HepG2 (cell line): ENCODE results near the gene CNP. TPM values are rescaled to one million over a fixed set of nuclear protein-coding genes. Genes with fewer than 3 reads are reported as not detected.

Source experiments
- ATAC-seq: fragments of 200-7000 bp; cut with Tn5 transposase; 3 replicates; pipeline ENCODE4 v1.9.1; 2020; ENCODE audit warnings: mild to moderate bottlenecking, moderate library complexity
- BruUV-seq: library from RNA; stranded (reverse); fragments of 400-500 nt; replicated peaks from 2 replicates; lab custom pipeline; 2021; lab: Mats Ljungman, UMichigan
- CTCF ChIA-PET: fragments of 300-600 bp; formaldehyde crosslinking; extraction: SDS; loops from one replicate; lab custom pipeline; 2021; ENCODE audit warnings: low total read pairs, inconsistent platforms, low intra/inter-chr PET ratio; lab: Yijun Ruan, JAX
- POLR2A ChIA-PET: fragments of 350-600 bp; sonication (Branson Sonifier 250); formaldehyde crosslinking; loops from one replicate; lab custom pipeline; 2020; ENCODE audit warnings: antibody characterized with exemption, inconsistent platforms; lab: Yijun Ruan, JAX
- DNase-seq: peaks from one replicate; pipeline ENCODE4 v3.0.0-alpha.2; 2015; ENCODE audit warnings: low spot score
- FAIRE-seq: peaks from 3 replicates; lab custom pipeline; 2011; peaks lifted over from hg19 to GRCh38; lab: Jason Lieb, UNC
- H2AFZ ChIP-seq: one replicate; pipeline ENCODE4 v1.6.1; 2011; ENCODE audit warnings: low read length, inconsistent platforms
- H3K27ac ChIP-seq: fragments of 300-600 bp; 3 replicates; pipeline ENCODE4 v1.8.0; 2011; ENCODE audit warnings: mixed run types, mild to moderate bottlenecking, mixed read lengths, low read length, inconsistent platforms; ENCODE audit not compliant: insufficient read depth; ENCODE audit errors: extremely low read length
- H3K27me3 ChIP-seq, 2 experiments: fragments of 200-600 bp in 1 of 2; 2 replicates in 1 of 2; 3 replicates in 1 of 2; pipeline versions ENCODE4 v1.6.0 to v1.8.0; 2011; ENCODE audit warnings: low read length in 2 of 2, mild to moderate bottlenecking in 2 of 2, moderate library complexity in 2 of 2, inconsistent platforms in 1 of 2; ENCODE audit not compliant: insufficient read depth in 2 of 2, control insufficient read depth in 1 of 2
- H3K36me3 ChIP-seq, 2 experiments: fragments of 200-600 bp in 1 of 2; replicated peaks in 1 of 2; 2 replicates in 1 of 2; 3 replicates in 1 of 2; pipeline versions ENCODE4 v1.5.1 to v1.8.0; 2011; ENCODE audit warnings: low read length in 2 of 2, inconsistent platforms in 1 of 2; ENCODE audit not compliant: insufficient read depth in 2 of 2, control insufficient read depth in 1 of 2
- H3K4me1 ChIP-seq: 2 replicates; pipeline ENCODE4 v1.5.1; 2012; ENCODE audit warnings: low read length, inconsistent platforms; ENCODE audit not compliant: insufficient read depth
- H3K4me2 ChIP-seq: 2 replicates; pipeline ENCODE4 v1.6.0; 2011; ENCODE audit warnings: low read depth, low read length, inconsistent platforms
- H3K4me3 ChIP-seq, 3 experiments: fragments of 200-600 bp in 1 of 3; sonication (generic), shearing (Covaris generic) in 1 of 3; replicated peaks in 1 of 3; 2 replicates each; pipeline ENCODE4 v1.5.1; 2011 to 2016; ENCODE audit warnings: low read length in 3 of 3, inconsistent platforms in 2 of 3, low read depth in 2 of 3, mild to moderate bottlenecking in 2 of 3, control low read depth in 1 of 3, mixed read lengths in 1 of 3; ENCODE audit not compliant: insufficient read depth in 1 of 3
- H3K79me2 ChIP-seq: one replicate; pipeline ENCODE4 v1.6.1; 2011; ENCODE audit warnings: low read length, inconsistent platforms; ENCODE audit not compliant: insufficient read depth
- H3K9ac ChIP-seq: 2 replicates; pipeline ENCODE4 v1.6.0; 2011; ENCODE audit warnings: mild to moderate bottlenecking, low read depth, low read length, inconsistent platforms; ENCODE audit not compliant: insufficient read depth
- H3K9me3 ChIP-seq: 2 replicates; pipeline ENCODE4 v1.5.1; 2012; ENCODE audit warnings: mild to moderate bottlenecking, low read length
- H4K20me1 ChIP-seq: 2 replicates; pipeline ENCODE4 v1.6.0; 2011; ENCODE audit warnings: inconsistent platforms, mild to moderate bottlenecking, low read length, moderate library complexity; ENCODE audit not compliant: insufficient read depth
- MED13 ChIP-seq: sonication (generic); formaldehyde crosslinking; IDR thresholded peaks from 2 replicates; pipeline ENCODE4 v1.5.0; 2020; ENCODE audit warnings: missing genetic modification reagents
- PHF20 ChIP-seq: sonication (generic); formaldehyde crosslinking; IDR thresholded peaks from 2 replicates; pipeline ENCODE4 v1.5.0; 2020; ENCODE audit warnings: mild to moderate bottlenecking, missing genetic modification reagents
- SOX13 ChIP-seq, 3 experiments: fragments of 450-650 bp in 1 of 3; sonication (generic) in 1 of 3; formaldehyde crosslinking in 1 of 3; IDR thresholded peaks in 2 of 3; conservative IDR thresholded peaks in 1 of 3; 2 replicates each; pipeline versions ENCODE4 v1.5.0 to v1.6.1; 2016 to 2020; ENCODE audit warnings: antibody characterized with exemption in 1 of 3, mild to moderate bottlenecking in 1 of 3, missing compliant biosample characterization in 1 of 3, missing genetic modification reagents in 1 of 3, moderate library complexity in 1 of 3
- TBX2 ChIP-seq: sonication (generic); formaldehyde crosslinking; IDR thresholded peaks from 2 replicates; pipeline ENCODE4 v1.5.0; 2020; ENCODE audit warnings: missing genetic modification reagents, mild to moderate bottlenecking, borderline replicate concordance
- THAP11 ChIP-seq: IDR thresholded peaks from 2 replicates; pipeline ENCODE4 v1.6.1; 2016; ENCODE audit warnings: missing biosample characterization, missing genetic modification reagents
- ZNF138 ChIP-seq: sonication (generic); formaldehyde crosslinking; IDR thresholded peaks from 2 replicates; pipeline ENCODE4 v1.5.0; 2020; ENCODE audit warnings: mild to moderate bottlenecking, low read depth, missing genetic modification reagents
- ZNF180 ChIP-seq: sonication (generic); formaldehyde crosslinking; IDR thresholded peaks from 2 replicates; pipeline ENCODE4 v1.4.0; 2020; ENCODE audit warnings: low read depth, missing genetic modification reagents, borderline replicate concordance
- WGBS: methylation state at CpG from one replicate; pipeline ENCODE4 v1.1.6; 2017; ENCODE audit warnings: low lambda C conversion rate; 5-methylcytosine and 5-hydroxymethylcytosine counted together
- in situ Hi-C: cut with HindIII; loops from 2 replicates; pipeline ENCODE4 v1.10.0; 2017; ENCODE audit warnings: low pct_unique_long_range_greater_than_20kb; ENCODE audit not compliant: extremely low pct_ligation_motif_present
- intact Hi-C: fragments of 100-400 bp; cut with micrococcal nuclease; formaldehyde crosslinking; loops from one replicate; pipeline ENCODE4 v1.10.0; 2022; ENCODE audit not compliant: unreplicated experiment
- polyA plus RNA-seq, 8 experiments: library from polyadenylated mRNA; depleted of rRNA in 3 of 8; stranded (reverse) in 7 of 8; unstranded in 1 of 8; fragments of >200 nt; fragmentation: Illumina TruSeq in 4 of 8; extraction: Trizol in 4 of 8; gene quantifications; 2 replicates each; pipeline versions ENCODE4 v1.2.1 to v1.2.3, GENCODE V29; 2011 to 2016; ENCODE audit warnings: low read depth in 4 of 8, missing spikeins in 1 of 8, mixed read lengths in 1 of 8; ENCODE audit not compliant: insufficient read depth in 1 of 8
- total RNA-seq, 5 experiments: library from RNA; depleted of rRNA; stranded (reverse); fragments of >200 nt; fragmentation: Illumina TruSeq; extraction: Trizol; gene quantifications; 2 replicates each; pipeline ENCODE4 v1.2.3, GENCODE V29; 2016; ENCODE audit warnings: low read depth in 1 of 5
- TF ChIP-seq, protein P1 (sequence below): sonication (generic); formaldehyde crosslinking; IDR thresholded peaks from 2 replicates; pipeline ENCODE4 v1.9.0; 2021; ENCODE audit warnings: mild to moderate bottlenecking, missing genetic modification reagents

The CNP gene
- total and polyA plus RNA-seq, 2 of the 13 experiments (the other 11 are each of a cell fraction or from before 2014, with no cell fraction given): 97.2 to 161 TPM

DNA sequence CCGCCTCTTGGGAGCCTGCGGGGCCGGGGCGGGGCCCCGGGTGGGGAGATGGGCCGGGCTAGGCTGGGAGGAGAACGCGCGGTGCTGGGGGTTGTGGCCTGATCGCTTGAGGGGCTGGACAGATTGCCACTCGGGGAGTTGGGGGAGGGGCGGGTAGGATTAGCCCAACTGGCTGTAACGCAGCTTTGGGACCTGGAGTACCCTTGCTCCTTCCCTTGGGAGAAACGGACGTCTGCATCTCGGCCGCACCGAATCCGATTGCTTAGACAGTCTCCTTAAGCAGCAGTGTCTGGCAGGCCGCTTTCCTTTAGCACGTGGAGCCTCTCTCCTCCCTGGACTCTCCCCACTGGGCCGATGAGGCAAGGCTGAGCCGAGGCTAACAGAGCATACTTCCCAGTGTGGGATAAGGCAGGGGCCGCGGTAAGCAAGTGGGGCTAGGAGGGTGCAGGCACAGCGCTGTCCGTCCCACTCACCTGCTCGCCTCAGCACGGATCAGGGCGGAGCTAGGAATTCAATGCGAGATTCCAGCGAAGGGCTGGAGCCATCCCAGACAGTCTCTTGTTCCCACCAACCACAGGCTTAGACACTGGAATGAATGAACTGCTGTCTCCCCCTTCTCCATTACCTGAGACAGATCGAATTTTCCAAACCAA lies 47.3 kb upstream of the CNP start:
- H3K9me3 ChIP-seq: no peaks in the 10 kb centered on the region
- peak overlapping the region; percentile 79 for H3K9ac ChIP-seq
- DNase-seq: peak; percentile 65
- H3K27ac ChIP-seq: peak overlapping the region; percentile 81
- CTCF ChIA-PET: interaction anchor here (0.8 kb wide), 1 partner anchor 40 kb away, joined by 3 read pairs; no protein-coding TSS in a partner anchor
- H3K36me3 ChIP-seq: peaks cover 0 to under 1% of the 10 kb centered on the region in 2 experiments; a peak in 1 of 5 replicates
- peak; percentile 66 for FAIRE-seq
- no peaks in the 10 kb centered on the region; a peak in 1 of 5 replicates for H3K27me3 ChIP-seq
- POLR2A ChIA-PET: interaction anchor here (0.6 to 4.3 kb wide), 18 partner anchors 11 to 230 kb away, joined by 3 to 72 read pairs (median 8); partner anchors contain the start of genes CNP, DNAJC7, EIF1 and FKBP10
- H3K4me3 ChIP-seq: peak overlapping the region; percentile 67 to 98 (median 96)
- intact Hi-C loops: loop anchor here (5.0 kb wide), 1 partner anchor 38 kb away; no protein-coding TSS in a partner anchor
- H2AFZ ChIP-seq: peak overlapping the region; percentile 45
- in situ Hi-C loops: no loop called here
- H3K79me2 ChIP-seq: peaks cover 42% of the 10 kb centered on the region
- H3K4me2 ChIP-seq: peak overlapping the region; percentile 98
- ATAC-seq: peak; percentile 73
- peaks cover 64% of the 10 kb centered on the region for H3K4me1 ChIP-seq
- WGBS: 3% methylated on average over 16 of the region's 33 CpGs
- peaks cover 28% of the 10 kb centered on the region for H4K20me1 ChIP-seq
- BruUV-seq: TSS peak; percentile 97
- TF ChIP-seq PHF20 (CRISPR knock-in tag): 0 out of 2 replicates have a peak, but pooled peaks have one; percentile 48
- no peak for TF ChIP-seq SOX13 (IDR thresholded peaks at IDR 0.05)
- no peak; a peak in 1 of 4 replicates for TF ChIP-seq SOX13 (CRISPR knock-in tag; conservative IDR thresholded peaks at IDR 0.05 in 1 of 2, IDR thresholded peaks at IDR 0.05 in 1 of 2)
- TF ChIP-seq ZNF180 (CRISPR knock-in tag): no peak
- TF ChIP-seq ZNF138 (CRISPR knock-in tag): 0 out of 2 replicates have a peak, but pooled peaks have one; percentile 76
- TF ChIP-seq TBX2 (CRISPR knock-in tag): peak; percentile 70
- 0 out of 2 replicates have a peak, but pooled peaks have one; percentile 78 for TF ChIP-seq MED13 (CRISPR knock-in tag)
- TF ChIP-seq THAP11 (CRISPR knock-in tag): peak; percentile 86
- TF ChIP-seq, protein P1, sequence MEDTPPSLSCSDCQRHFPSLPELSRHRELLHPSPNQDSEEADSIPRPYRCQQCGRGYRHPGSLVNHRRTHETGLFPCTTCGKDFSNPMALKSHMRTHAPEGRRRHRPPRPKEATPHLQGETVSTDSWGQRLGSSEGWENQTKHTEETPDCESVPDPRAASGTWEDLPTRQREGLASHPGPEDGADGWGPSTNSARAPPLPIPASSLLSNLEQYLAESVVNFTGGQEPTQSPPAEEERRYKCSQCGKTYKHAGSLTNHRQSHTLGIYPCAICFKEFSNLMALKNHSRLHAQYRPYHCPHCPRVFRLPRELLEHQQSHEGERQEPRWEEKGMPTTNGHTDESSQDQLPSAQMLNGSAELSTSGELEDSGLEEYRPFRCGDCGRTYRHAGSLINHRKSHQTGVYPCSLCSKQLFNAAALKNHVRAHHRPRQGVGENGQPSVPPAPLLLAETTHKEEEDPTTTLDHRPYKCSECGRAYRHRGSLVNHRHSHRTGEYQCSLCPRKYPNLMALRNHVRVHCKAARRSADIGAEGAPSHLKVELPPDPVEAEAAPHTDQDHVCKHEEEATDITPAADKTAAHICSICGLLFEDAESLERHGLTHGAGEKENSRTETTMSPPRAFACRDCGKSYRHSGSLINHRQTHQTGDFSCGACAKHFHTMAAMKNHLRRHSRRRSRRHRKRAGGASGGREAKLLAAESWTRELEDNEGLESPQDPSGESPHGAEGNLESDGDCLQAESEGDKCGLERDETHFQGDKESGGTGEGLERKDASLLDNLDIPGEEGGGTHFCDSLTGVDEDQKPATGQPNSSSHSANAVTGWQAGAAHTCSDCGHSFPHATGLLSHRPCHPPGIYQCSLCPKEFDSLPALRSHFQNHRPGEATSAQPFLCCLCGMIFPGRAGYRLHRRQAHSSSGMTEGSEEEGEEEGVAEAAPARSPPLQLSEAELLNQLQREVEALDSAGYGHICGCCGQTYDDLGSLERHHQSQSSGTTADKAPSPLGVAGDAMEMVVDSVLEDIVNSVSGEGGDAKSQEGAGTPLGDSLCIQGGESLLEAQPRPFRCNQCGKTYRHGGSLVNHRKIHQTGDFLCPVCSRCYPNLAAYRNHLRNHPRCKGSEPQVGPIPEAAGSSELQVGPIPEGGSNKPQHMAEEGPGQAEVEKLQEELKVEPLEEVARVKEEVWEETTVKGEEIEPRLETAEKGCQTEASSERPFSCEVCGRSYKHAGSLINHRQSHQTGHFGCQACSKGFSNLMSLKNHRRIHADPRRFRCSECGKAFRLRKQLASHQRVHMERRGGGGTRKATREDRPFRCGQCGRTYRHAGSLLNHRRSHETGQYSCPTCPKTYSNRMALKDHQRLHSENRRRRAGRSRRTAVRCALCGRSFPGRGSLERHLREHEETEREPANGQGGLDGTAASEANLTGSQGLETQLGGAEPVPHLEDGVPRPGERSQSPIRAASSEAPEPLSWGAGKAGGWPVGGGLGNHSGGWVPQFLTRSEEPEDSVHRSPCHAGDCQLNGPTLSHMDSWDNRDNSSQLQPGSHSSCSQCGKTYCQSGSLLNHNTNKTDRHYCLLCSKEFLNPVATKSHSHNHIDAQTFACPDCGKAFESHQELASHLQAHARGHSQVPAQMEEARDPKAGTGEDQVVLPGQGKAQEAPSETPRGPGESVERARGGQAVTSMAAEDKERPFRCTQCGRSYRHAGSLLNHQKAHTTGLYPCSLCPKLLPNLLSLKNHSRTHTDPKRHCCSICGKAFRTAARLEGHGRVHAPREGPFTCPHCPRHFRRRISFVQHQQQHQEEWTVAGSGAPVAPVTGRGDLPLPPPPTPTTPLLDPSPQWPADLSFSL (CRISPR knock-in tag): no peak
